ENCODE results near the gene FFAR4.

The FFAR4 gene

GRCh38 chr10:93554760-93555432 lies 11.6 kb upstream of the FFAR4 start:
- Mint-ChIP-seq H3K27me3 (ENCODE audit: low read depth) (peaks cover 2% of the 10 kb centered on the region), H3K9me3 (no peaks in the 10 kb centered on the region), H3K36me3 (ENCODE audit: low read depth) (no peaks in the 10 kb centered on the region), H3K27ac (no peak overlapping the region), H3K4me3 (no peak overlapping the region), H3K4me1 (ENCODE audit: low read depth) (no peaks in the 10 kb centered on the region)
- peak; percentile 13 for DNase-seq (ENCODE audit: low spot score)

- Mint-ChIP-seq H3K27me3 (ENCODE audit: low read depth) (no peaks in the 10 kb centered on the region), H3K9me3 (no peaks in the 10 kb centered on the region), H3K4me1 (ENCODE audit: low read depth) (no peaks in the 10 kb centered on the region), H3K27ac (no peak overlapping the region), H3K36me3 (ENCODE audit: low read depth) (no peaks in the 10 kb centered on the region), H3K4me3 (no peak overlapping the region)
- DNase-seq (ENCODE audit: low spot score), result no peak
Observed at GRCh38 chr10:93559490-93559889, 7.0 kb upstream of the FFAR4 start.

GRCh38 chr10:93560541-93560940 lies 5.9 kb upstream of the FFAR4 start:
- Mint-ChIP-seq H3K36me3 (ENCODE audit: low read depth) (no peaks in the 10 kb centered on the region), H3K4me1 (ENCODE audit: low read depth) (no peaks in the 10 kb centered on the region), H3K27ac (no peak overlapping the region), H3K4me3 (no peak overlapping the region), H3K27me3 (ENCODE audit: low read depth) (peaks cover 9% of the 10 kb centered on the region), H3K9me3 (no peaks in the 10 kb centered on the region)
- DNase-seq (ENCODE audit: low spot score), result no peak

GRCh38 chr10:93565446-93565845 lies 1.0 kb upstream of the FFAR4 start:
- H3K36me3 Mint-ChIP-seq (ENCODE audit: low read depth), result no peaks in the 10 kb centered on the region
- no peaks in the 10 kb centered on the region for H3K4me1 Mint-ChIP-seq (ENCODE audit: low read depth)
- no peak overlapping the region for H3K27ac Mint-ChIP-seq
- H3K9me3 Mint-ChIP-seq, result no peaks in the 10 kb centered on the region
- no peak overlapping the region for H3K4me3 Mint-ChIP-seq
- H3K27me3 Mint-ChIP-seq (ENCODE audit: low read depth), result peaks cover 49% of the 10 kb centered on the region
- no peak for DNase-seq (ENCODE audit: low spot score)

- Mint-ChIP-seq H3K27me3 (ENCODE audit: low read depth) (peaks cover 68% of the 10 kb centered on the region), H3K9me3 (no peaks in the 10 kb centered on the region), H3K36me3 (ENCODE audit: low read depth) (no peaks in the 10 kb centered on the region), H3K27ac (no peak overlapping the region), H3K4me3 (peak overlapping the region; percentile 5), H3K4me1 (ENCODE audit: low read depth) (no peaks in the 10 kb centered on the region)
- no peak for DNase-seq (ENCODE audit: low spot score)
Observed at GRCh38 chr10:93567277-93568104, 1.0 kb downstream of the FFAR4 start.

GRCh38 chr10:93568105-93568390 lies 1.6 kb downstream of the FFAR4 start:
- Mint-ChIP-seq H3K27me3 (ENCODE audit: low read depth) (peaks cover 72% of the 10 kb centered on the region), H3K4me1 (ENCODE audit: low read depth) (no peaks in the 10 kb centered on the region), H3K4me3 (no peak overlapping the region), H3K27ac (no peak overlapping the region), H3K36me3 (ENCODE audit: low read depth) (no peaks in the 10 kb centered on the region), H3K9me3 (no peaks in the 10 kb centered on the region)
- no peak for DNase-seq (ENCODE audit: low spot score)

GRCh38 chr10:93570383-93570782 lies 3.9 kb downstream of the FFAR4 start:
- H3K4me3 Mint-ChIP-seq, result no peak overlapping the region

GRCh38 chr10:93572606-93573005 lies 6.1 kb downstream of the FFAR4 start:
- H3K27me3 Mint-ChIP-seq (ENCODE audit: low read depth), result peaks cover 68% of the 10 kb centered on the region
- H3K9me3 Mint-ChIP-seq, result no peaks in the 10 kb centered on the region
- H3K36me3 Mint-ChIP-seq (ENCODE audit: low read depth), result no peaks in the 10 kb centered on the region
- no peak for DNase-seq (ENCODE audit: low spot score)
- H3K27ac Mint-ChIP-seq, result no peak overlapping the region
- H3K4me3 Mint-ChIP-seq, result no peak overlapping the region
- peaks cover 5% of the 10 kb centered on the region for H3K4me1 Mint-ChIP-seq (ENCODE audit: low read depth)

More at GRCh38 chr10:93570383-93570782, 3.9 kb downstream of the FFAR4 start:
- Mint-ChIP-seq H3K27ac (no peak overlapping the region), H3K27me3 (ENCODE audit: low read depth) (peaks cover 83% of the 10 kb centered on the region), H3K36me3 (ENCODE audit: low read depth) (no peaks in the 10 kb centered on the region), H3K9me3 (no peaks in the 10 kb centered on the region), H3K4me1 (ENCODE audit: low read depth) (peaks cover 5% of the 10 kb centered on the region)
- no peak for DNase-seq (ENCODE audit: low spot score)

GRCh38 chr10:93573051-93573909 lies 6.8 kb downstream of the FFAR4 start:
- H3K27me3 Mint-ChIP-seq (ENCODE audit: low read depth), result peaks cover 61% of the 10 kb centered on the region
- DNase-seq (ENCODE audit: low spot score), result no peak
- H3K27ac Mint-ChIP-seq, result no peak overlapping the region
- H3K9me3 Mint-ChIP-seq, result no peaks in the 10 kb centered on the region
- peaks cover 5% of the 10 kb centered on the region for H3K4me1 Mint-ChIP-seq (ENCODE audit: low read depth)
- no peaks in the 10 kb centered on the region for H3K36me3 Mint-ChIP-seq (ENCODE audit: low read depth)
- H3K4me3 Mint-ChIP-seq, result no peak overlapping the region

GRCh38 chr10:93573924-93574323 lies 7.5 kb downstream of the FFAR4 start:
- Mint-ChIP-seq H3K4me1 (ENCODE audit: low read depth) (peaks cover 5% of the 10 kb centered on the region), H3K27ac (no peak overlapping the region), H3K9me3 (no peaks in the 10 kb centered on the region), H3K4me3 (no peak overlapping the region), H3K27me3 (ENCODE audit: low read depth) (peaks cover 57% of the 10 kb centered on the region), H3K36me3 (ENCODE audit: low read depth) (no peaks in the 10 kb centered on the region)
- DNase-seq (ENCODE audit: low spot score), result no peak

GRCh38 chr10:93576888-93577287 lies 10.4 kb downstream of the FFAR4 start:
- H3K27ac Mint-ChIP-seq, result no peak overlapping the region
- H3K9me3 Mint-ChIP-seq, result peaks cover 5% of the 10 kb centered on the region
- peaks cover 5% of the 10 kb centered on the region for H3K4me1 Mint-ChIP-seq (ENCODE audit: low read depth)
- no peak for DNase-seq (ENCODE audit: low spot score)
- peaks cover 35% of the 10 kb centered on the region for H3K27me3 Mint-ChIP-seq (ENCODE audit: low read depth)
- no peak overlapping the region for H3K4me3 Mint-ChIP-seq
- no peaks in the 10 kb centered on the region for H3K36me3 Mint-ChIP-seq (ENCODE audit: low read depth)

- Mint-ChIP-seq H3K4me1 (ENCODE audit: low read depth) (peaks cover 5% of the 10 kb centered on the region), H3K36me3 (ENCODE audit: low read depth) (no peaks in the 10 kb centered on the region), H3K9me3 (peaks cover 5% of the 10 kb centered on the region), H3K27me3 (ENCODE audit: low read depth) (peaks cover 28% of the 10 kb centered on the region), H3K27ac (no peak overlapping the region), H3K4me3 (no peak overlapping the region)
- DNase-seq (ENCODE audit: low spot score), result no peak
Observed at GRCh38 chr10:93577565-93577964, 11.1 kb downstream of the FFAR4 start.

GRCh38 chr10:93579089-93579488 lies 12.6 kb downstream of the FFAR4 start:
- Mint-ChIP-seq H3K9me3 (peaks cover 5% of the 10 kb centered on the region), H3K36me3 (ENCODE audit: low read depth) (no peaks in the 10 kb centered on the region), H3K27ac (no peak overlapping the region), H3K4me1 (ENCODE audit: low read depth) (no peaks in the 10 kb centered on the region), H3K27me3 (ENCODE audit: low read depth) (peaks cover 16% of the 10 kb centered on the region), H3K4me3 (no peak overlapping the region)
- DNase-seq (ENCODE audit: low spot score), result no peak
